Fibroblast of skin of right biceps (primary cell): ENCODE measurements around the gene RHO.
"Not testable (repeated sequence)": the region's sequence is repeated elsewhere in the genome, so short reads cannot be mapped to it uniquely, and the experiment has no call there.

Source experiments
- DNase-seq: peaks from one replicate; pipeline ENCODE4 v3.0.0-alpha.2; 2013

The RHO gene

GRCh38 chr3:129528589-129529100 lies at the start of gene RHO:
RHO (plus strand) TSS chr3:129528639; CDS start chr3:129528734, 95 bp downstream.
- no peak for DNase-seq

- DNase-seq, result peak; percentile 27
Measured at GRCh38 chr3:129481225-129481765, 47.1 kb upstream of the RHO start.

GRCh38 chr3:129481766-129482332 lies 46.6 kb upstream of the RHO start:
- no peak for DNase-seq

- no peak for DNase-seq
Measured at GRCh38 chr3:129482721-129483120, 45.7 kb upstream of the RHO start.

GRCh38 chr3:129483870-129484269 lies 44.6 kb upstream of the RHO start:
- DNase-seq, result no peak

GRCh38 chr3:129485146-129485545 lies 43.3 kb upstream of the RHO start:
- DNase-seq, result not testable (repeated sequence)

- DNase-seq, result peak; percentile 84
Measured at GRCh38 chr3:129485721-129486663, 42.4 kb upstream of the RHO start.

- no peak for DNase-seq
Measured at GRCh38 chr3:129486664-129487035, 41.8 kb upstream of the RHO start.

GRCh38 chr3:129487183-129487867 lies 41.1 kb upstream of the RHO start:
- no peak for DNase-seq

GRCh38 chr3:129487868-129488335 lies 40.5 kb upstream of the RHO start:
- not testable (repeated sequence) for DNase-seq

- DNase-seq, result not testable (repeated sequence)
Measured at GRCh38 chr3:129489258-129489657, 39.2 kb upstream of the RHO start.

GRCh38 chr3:129490273-129490675 lies 38.2 kb upstream of the RHO start:
- DNase-seq, result peak; percentile 84

GRCh38 chr3:129491077-129491476 lies 37.4 kb upstream of the RHO start:
- DNase-seq, result not testable (repeated sequence)

GRCh38 chr3:129491794-129492193 lies 36.6 kb upstream of the RHO start:
- no peak for DNase-seq

GRCh38 chr3:129492691-129493090 lies 35.7 kb upstream of the RHO start:
- DNase-seq, result no peak

- DNase-seq, result no peak
Measured at GRCh38 chr3:129493206-129493605, 35.2 kb upstream of the RHO start.

GRCh38 chr3:129494499-129494898 lies 33.9 kb upstream of the RHO start:
- not testable (repeated sequence) for DNase-seq

- peak; percentile 76 for DNase-seq
Measured at GRCh38 chr3:129495006-129495639, 33.3 kb upstream of the RHO start.

GRCh38 chr3:129497876-129498275 lies 30.6 kb upstream of the RHO start:
- DNase-seq, result not testable (repeated sequence)

- not testable (repeated sequence) for DNase-seq
Measured at GRCh38 chr3:129498603-129499488, 29.6 kb upstream of the RHO start.

GRCh38 chr3:129499604-129500333 lies 28.7 kb upstream of the RHO start:
- not testable (repeated sequence) for DNase-seq
